GM21717 (cell line): ENCODE measurements around the gene CHST7.

Source experiments
- ATAC-seq: cut with Tn5 transposase; IDR thresholded peaks from one replicate; pipeline ENCODE4 v1.9.1; 2021; ENCODE audit warnings: mild to moderate bottlenecking, moderate library complexity; ENCODE audit not compliant: unreplicated experiment

Gene CHST7

DNA sequence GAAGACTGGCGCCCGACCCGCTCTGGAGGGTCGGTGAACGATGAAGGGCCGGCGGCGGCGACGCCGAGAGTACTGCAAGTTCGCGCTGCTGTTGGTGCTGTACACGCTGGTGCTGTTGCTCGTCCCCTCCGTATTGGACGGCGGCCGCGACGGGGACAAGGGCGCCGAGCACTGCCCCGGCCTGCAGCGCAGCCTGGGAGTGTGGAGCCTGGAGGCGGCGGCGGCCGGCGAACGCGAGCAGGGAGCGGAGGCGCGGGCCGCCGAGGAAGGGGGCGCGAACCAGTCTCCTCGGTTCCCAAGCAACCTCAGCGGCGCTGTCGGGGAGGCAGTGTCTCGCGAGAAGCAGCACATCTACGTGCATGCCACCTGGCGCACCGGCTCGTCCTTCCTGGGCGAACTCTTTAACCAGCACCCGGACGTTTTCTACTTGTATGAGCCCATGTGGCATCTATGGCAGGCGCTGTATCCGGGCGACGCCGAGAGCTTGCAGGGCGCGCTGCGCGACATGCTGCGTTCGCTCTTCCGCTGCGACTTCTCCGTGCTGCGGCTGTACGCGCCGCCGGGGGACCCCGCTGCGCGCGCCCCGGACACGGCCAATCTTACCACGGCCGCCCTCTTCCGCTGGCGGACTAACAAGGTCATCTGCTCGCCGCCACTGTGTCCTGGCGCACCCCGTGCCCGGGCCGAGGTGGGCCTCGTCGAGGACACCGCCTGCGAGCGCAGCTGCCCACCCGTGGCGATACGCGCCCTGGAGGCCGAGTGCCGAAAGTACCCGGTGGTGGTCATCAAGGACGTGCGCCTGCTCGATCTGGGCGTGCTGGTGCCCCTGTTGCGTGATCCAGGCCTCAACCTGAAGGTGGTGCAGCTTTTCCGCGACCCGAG lies 568 bp downstream of the CHST7 start:
- ATAC-seq = no peak

DNA sequence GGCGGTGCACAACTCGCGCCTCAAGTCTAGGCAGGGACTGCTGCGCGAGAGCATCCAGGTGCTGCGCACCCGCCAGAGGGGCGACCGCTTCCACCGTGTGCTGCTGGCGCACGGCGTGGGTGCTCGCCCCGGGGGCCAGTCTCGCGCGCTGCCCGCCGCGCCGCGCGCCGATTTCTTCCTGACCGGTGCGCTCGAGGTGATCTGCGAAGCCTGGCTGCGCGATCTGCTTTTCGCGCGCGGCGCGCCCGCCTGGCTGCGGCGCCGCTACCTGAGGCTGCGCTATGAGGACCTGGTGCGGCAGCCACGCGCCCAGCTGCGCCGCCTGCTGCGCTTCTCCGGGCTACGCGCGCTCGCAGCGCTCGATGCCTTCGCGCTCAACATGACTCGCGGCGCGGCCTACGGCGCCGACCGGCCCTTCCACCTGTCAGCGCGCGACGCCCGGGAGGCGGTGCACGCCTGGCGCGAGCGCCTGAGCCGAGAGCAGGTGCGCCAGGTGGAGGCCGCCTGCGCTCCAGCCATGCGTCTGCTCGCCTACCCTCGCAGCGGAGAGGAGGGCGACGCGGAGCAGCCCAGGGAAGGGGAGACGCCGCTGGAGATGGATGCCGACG lies 1.3 kb downstream of the CHST7 start:
- ATAC-seq = no peak

DNA sequence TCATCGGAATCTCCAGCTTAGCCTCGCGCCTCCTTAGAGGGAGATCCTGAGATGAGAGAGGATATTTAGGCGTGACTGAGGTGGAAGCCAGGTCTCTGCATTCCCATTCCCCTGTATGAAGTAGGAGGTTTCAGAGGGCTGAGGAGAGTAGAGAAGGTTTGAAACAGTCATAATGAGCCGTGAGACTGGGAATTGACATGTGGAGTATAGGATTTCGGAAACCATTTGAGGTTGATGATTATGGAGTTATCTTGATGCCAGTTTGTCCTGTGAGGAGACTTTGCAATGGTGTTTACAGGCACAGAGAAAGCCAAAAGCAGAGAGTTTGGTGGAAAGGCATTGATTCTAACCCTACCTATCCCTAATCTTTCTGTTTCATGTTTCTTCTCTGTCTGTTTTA lies 2.0 kb downstream of the CHST7 start:
- no peak for ATAC-seq

DNA sequence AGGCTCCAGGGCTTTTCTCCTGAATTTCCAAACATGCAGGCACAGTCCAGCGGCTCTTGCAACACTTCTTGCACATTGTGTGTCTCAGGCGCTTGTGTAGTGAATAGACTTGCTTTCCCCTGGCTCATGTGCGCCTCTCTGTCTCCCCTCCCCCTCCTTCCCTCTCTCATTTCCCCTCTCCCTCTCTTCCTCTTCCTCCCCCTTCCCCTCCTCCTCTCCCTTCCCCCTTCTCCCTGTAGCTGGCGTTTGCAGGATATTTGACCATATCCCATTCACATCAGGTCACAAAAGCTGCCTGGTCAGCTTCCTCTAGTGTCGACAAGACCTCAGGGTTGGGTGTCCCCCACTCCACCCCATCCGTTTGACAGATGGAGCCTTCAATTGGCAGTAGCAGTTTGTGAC lies 2.4 kb downstream of the CHST7 start:
- ATAC-seq = no peak

DNA sequence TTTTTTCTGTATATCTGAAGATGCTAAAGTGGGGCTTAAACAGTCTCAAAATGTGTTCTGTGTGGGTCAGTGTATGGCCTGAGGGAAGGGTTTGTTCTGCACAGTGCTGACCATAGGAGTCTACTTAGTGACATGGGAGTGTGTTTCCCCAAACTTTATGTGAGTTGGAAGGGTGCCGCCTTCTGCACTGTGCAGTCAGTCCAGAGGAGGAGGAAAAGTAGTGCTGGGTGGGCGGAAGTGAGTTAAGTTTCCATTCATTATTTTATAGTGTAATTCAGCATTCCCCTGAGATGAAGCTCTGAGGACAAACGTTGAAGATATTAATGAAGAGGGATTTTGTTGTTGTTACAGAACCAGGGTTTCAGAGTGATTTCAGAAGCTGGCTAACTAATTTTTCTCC lies 2.9 kb downstream of the CHST7 start:
- no peak for ATAC-seq

GRCh38 chrX:46577221-46578005 lies 3.8 kb downstream of the CHST7 start:
- ATAC-seq = no peak

- ATAC-seq = no peak
Measured at GRCh38 chrX:46579250-46579649, 5.7 kb downstream of the CHST7 start.

DNA sequence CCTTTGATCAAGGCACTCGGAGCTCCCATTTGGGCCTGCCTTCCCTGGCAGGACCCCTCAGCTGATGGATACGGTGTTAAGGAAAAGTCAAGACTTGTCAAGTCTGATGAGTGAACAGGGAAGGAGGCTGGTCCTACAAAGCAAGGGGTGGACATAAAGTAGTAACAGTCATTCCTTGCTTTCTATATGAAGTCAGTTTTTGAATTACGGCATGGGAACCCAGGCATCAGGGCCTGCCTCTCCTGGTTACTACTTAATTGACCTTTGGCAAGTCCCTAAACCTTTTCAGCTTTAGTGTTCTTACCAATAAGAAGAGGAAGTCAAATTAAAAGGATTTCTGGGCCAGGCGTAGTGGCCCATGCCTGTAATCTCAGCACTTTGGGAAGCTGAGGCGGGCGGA lies 7.0 kb downstream of the CHST7 start:
- no peak for ATAC-seq

GRCh38 chrX:46582325-46582724 lies 8.8 kb downstream of the CHST7 start:
- no peak for ATAC-seq

DNA sequence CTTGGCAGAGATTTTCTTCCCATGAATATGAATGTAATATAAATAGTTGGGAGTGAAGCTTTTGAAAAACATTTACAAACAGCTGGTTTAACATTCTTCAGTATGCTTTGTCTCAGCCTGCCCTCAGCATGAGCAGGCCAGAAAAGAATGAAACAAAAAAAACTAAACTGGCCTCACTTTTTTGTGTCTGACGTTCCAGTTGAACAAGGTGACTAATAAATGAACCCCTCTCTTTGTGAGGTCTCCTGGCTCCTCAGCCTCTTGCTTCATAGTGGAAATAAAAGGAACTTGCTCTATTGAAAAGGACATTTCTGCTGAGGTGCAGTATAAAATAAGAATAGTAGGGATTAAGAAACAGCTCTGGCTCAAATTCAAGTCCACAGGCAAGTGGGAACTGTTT lies 9.4 kb downstream of the CHST7 start:
- no peak for ATAC-seq

DNA sequence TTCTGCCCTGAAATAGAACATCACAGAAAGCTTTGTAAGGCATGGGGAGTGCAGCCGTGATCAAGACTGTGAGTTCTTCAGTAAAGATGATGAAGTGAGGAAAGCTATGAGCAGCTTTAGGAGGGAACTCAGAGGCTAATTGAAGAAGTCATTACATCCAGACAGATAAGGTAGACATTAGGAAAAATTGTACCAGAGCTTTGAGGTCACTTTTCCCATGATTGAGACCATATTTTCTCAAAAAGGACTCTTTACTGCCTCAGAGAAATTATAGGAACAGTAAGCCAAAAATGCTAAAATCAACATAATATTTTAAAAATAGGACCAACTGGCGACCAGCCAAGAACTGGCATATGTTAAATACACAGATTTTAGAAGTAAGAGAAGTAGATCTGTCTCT lies 11.2 kb downstream of the CHST7 start:
- no peak for ATAC-seq

DNA sequence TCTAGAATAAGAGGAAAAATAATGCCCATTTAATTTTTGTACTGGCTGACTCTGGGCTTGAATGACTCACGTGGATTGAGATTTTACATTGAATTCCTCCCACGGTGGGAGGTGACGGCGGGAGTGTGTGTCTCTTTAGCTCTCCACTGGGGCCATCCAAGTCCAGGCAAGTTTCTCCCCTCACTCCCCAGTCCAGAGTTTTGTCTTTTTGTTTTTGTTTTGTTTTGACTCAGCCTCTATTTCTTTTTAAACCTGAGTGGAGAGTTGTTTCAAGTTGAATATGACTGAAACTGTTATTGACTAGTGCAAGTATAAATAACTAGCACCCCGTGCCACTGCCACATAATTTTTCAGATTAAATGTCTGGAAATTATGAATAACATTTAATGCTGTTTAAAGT lies 13.6 kb downstream of the CHST7 start:
- peak; percentile 74 for ATAC-seq

DNA sequence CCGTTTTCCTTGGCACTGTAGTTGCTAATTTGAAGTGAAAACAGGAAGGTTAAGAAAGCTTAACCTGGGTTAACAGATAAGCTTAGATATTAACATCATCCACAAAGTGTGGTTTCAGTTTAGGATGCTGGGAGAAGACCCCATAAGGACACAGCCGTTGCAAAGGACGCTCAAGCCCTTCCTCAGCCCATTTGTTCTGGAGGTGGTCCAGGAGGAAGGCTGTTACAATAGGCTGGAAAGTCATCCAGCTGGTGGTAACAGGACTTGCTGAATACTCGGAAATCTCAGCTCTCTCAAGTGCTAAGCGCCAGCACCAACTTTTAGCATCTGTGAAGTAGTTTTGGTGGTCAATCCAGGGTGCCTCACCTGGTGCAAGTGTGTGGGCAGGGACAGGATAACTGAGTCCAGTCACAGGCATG lies 14.2 kb downstream of the CHST7 start:
- ATAC-seq = no peak

DNA sequence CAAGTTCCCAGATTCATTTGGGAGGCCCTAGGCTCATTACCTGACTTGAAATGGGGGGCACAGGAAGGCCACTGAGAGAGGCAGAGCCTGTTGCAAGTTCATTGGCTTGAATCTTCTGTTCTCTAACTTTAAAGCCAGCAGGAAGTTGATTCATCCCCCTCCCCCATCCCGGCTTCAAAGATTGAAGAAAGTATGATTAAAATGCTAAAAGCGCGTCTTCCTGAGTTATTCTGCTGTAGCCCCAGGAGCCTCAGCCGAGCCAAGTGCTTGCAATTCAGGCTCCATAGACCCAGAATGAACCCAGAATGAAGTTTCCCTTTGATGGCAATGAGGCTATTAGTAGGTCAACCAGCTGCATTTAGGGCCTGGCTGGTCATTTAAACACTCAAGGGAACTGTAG lies 14.7 kb downstream of the CHST7 start:
- ATAC-seq = no peak

GRCh38 chrX:46589977-46590723 lies 16.6 kb downstream of the CHST7 start:
- no peak for ATAC-seq

GRCh38 chrX:46595084-46595483 lies 21.5 kb downstream of the CHST7 start:
- no peak for ATAC-seq

DNA sequence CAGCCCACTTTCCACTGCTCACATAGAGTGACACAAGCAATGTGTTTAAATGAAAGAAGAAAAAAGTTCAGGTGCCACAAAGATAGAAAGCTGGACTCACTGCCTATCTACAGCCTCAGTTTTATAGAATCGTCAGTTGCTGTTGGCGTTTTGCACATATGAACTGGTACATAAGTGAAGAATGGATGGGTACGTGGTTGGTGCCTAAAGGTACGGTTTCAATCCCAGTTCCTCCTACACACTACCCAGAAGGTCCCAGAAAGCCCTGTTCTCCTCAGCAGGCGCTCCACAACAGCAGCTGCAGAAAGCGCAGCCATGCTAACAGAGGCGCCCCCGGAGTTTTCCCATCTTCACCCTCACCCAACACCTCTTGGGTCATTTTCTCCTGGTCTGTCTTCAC lies 23.6 kb downstream of the CHST7 start:
- peak; percentile 54 for ATAC-seq

DNA sequence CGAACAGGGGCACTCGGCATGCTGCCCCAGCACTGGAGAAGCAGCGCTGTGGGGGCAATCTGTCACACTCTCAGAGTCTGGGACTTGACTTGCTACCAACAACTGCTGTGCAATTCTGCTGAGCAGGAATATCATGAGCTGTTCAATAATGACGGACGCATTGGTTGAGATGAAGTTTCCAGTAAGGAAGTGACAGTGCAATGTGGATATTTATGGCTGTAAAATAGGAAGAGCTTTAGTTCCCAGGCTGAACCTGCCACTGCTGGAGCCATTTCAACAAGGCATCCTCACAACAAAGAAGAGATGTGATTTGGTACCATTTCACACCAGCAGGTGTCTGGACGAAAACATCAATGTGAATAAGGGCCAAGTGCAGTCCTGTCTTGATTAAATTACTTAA lies 24.2 kb downstream of the CHST7 start:
- no peak for ATAC-seq

DNA sequence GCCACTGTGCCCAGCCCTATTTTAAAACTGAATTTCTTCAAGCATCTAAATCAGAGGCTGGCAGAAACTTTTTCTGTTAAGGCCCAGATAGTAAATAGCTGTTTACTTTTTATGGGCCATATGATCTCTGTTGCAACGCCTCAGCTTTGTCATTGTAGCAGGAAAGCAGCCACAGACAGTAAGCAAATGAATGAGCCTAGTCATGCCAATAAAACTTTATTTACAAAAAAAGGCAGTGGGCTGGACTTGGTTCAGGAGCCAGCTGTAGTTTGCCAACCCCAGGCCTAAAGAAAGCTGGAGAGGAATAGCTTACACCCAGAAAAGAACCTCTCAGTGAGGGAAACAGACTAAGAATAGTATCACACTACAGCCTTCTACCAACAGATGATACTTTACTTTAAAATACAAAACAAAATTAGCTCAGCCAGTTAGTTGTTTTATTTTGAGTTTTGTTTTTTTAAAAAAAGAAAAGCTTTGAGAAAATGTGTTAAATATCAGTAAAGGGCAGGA lies 25.5 kb downstream of the CHST7 start:
- no peak for ATAC-seq

- ATAC-seq = no peak
Measured at GRCh38 chrX:46601283-46601682, 27.7 kb downstream of the CHST7 start.
